ENCODE results near the gene KCNT1.

KCNT1 gene

GRCh38 chr9:135769489-135770202 is 67.7 kb downstream of the KCNT1 start:
- DNase-seq: no peak

GRCh38 chr9:135770203-135770535 is 68.2 kb downstream of the KCNT1 start:
- DNase-seq: no peak

- DNase-seq: no peak
Measured at GRCh38 chr9:135770771-135771170, 68.8 kb downstream of the KCNT1 start.

GRCh38 chr9:135771401-135772051 is 69.5 kb downstream of the KCNT1 start:
- no peak for DNase-seq

GRCh38 chr9:135772056-135772646 is 70.2 kb downstream of the KCNT1 start:
- DNase-seq: no peak

GRCh38 chr9:135772702-135773493 is 70.9 kb downstream of the KCNT1 start:
- no peak for DNase-seq

GRCh38 chr9:135773530-135774238 is 71.7 kb downstream of the KCNT1 start:
- DNase-seq: no peak

GRCh38 chr9:135774239-135774747 is 72.3 kb downstream of the KCNT1 start:
- no peak for DNase-seq

- DNase-seq: no peak
Measured at GRCh38 chr9:135774794-135775525, 73.0 kb downstream of the KCNT1 start.

- DNase-seq: no peak
Measured at GRCh38 chr9:135775911-135776310, 73.9 kb downstream of the KCNT1 start.

GRCh38 chr9:135776893-135777622 is 75.1 kb downstream of the KCNT1 start:
- no peak for DNase-seq

- DNase-seq: no peak
Measured at GRCh38 chr9:135777623-135778177, 75.7 kb downstream of the KCNT1 start.

GRCh38 chr9:135778421-135778820 is 76.4 kb downstream of the KCNT1 start:
- DNase-seq: no peak

GRCh38 chr9:135779571-135779970 is 77.6 kb downstream of the KCNT1 start:
- DNase-seq: no peak

GRCh38 chr9:135780086-135780485 is 78.1 kb downstream of the KCNT1 start:
- no peak for DNase-seq

- DNase-seq: no peak
Measured at GRCh38 chr9:135780626-135781025, 78.6 kb downstream of the KCNT1 start.

- no peak for DNase-seq
Measured at GRCh38 chr9:135782946-135783345, 81.0 kb downstream of the KCNT1 start.

- no peak for DNase-seq
Measured at GRCh38 chr9:135783540-135784245, 81.7 kb downstream of the KCNT1 start.

GRCh38 chr9:135785013-135785575 is 83.1 kb downstream of the KCNT1 start:
- no peak for DNase-seq

GRCh38 chr9:135786146-135786690 is 84.2 kb downstream of the KCNT1 start:
- DNase-seq: no peak

Measured in activated T-cell treated with anti-CD3 and anti-CD28 coated beads for 4 hours (primary cell).